SK-N-DZ (cell line): ENCODE measurements around the gene ZBTB45.
"Not testable (repeated sequence)": the region's sequence is repeated elsewhere in the genome, so short reads cannot be mapped to it uniquely, and the experiment has no call there.

Experiments used
- DNase-seq: peaks from one replicate; pipeline ENCODE4 v3.0.0-alpha.2; 2015; ENCODE audit warnings: low spot score
- small RNA-seq, 2 experiments: library from RNA; depleted of rRNA; stranded (forward); fragments of <200 nt; gene quantifications; one replicate each; pipeline ENCODE3, GENCODE V24; 2014

The ZBTB45 gene

DNA sequence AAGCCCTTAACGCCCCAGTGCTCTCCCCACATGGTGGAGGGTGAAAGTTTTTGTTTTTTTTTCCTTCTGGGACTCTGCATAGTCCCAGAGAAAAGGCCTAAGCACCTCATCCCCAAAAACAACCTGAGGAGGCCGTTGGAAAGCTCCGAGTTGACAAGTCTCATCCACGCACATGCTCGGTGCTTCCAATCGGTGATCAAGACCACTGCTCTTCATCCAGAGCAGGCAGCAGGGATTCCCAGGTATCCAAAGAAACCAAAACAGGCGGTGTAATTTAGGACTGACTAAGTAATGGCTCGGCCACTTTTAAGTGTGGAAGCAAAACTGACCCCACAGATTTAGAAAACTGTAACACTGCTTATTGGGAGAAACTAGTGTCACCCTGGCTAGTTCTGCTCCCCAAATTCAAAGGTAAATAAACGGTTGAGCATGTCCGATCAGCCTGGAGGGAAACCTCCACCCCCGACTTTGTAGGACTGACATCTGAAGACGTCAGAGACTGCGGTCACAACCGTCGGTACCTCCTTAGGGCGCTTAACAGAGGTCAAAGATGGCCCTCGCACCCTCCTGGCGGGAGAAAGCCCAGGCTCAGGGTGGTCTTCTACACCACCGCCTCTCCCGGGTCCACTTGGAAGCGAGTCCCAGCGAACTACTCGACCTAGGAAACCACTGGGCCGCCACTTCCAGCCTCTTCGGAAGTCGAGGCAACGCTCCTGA lies 44.5 kb downstream of the ZBTB45 start:
- no peak for DNase-seq

DNA sequence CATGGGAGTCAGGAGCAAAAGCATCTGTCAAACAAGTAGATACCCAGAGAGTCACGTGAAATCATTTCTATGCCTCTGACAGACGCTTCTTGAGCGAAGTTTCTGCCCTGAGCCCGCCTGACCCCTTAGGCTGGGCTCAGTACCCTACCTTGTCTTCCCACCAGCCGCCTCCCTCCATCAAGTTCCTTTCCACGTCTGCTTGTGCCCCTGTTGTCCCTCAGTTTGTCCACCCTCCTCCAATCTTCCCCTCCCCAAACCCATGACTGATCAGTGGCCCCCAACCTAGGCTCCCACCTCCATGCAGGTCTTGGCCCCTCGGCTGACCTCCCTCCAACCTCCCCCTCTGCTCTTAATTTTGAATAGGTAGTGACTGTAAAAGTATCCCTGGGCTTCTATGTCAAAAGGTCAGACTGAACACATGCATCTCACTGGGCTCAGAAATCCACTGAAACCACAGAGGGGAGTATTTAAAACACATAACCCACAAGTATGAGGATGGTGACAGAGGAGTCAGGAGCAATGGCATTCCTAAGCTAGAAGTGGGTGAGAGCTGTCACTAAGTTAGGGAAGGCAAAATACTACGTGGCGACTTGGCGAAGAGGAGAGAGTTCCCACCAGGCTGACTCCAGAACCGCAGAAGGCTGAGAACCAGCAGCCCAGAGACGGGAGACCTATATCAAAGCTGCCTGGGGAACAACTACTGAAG lies 45.2 kb downstream of the ZBTB45 start:
- DNase-seq, result no peak

DNA sequence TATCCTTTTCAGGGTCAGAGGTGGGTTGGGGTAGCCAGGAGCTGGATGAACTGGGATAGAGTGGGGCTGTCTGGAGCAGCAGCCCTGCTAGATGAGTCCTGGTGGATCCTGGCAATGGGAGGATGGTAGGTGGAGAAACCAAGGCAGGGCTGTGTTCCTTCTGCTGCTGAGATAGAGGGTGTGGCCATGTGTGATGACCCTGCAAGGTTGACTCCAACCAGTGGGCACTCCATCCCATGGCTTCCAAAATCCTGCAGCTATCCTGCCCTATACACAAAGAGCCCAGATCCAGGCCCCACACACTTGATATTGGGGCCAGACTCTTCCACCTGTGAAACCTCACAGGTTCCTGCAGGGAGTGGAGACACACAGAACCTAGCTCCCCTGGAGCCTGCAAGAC lies 45.8 kb downstream of the ZBTB45 start:
- no peak for DNase-seq

DNA sequence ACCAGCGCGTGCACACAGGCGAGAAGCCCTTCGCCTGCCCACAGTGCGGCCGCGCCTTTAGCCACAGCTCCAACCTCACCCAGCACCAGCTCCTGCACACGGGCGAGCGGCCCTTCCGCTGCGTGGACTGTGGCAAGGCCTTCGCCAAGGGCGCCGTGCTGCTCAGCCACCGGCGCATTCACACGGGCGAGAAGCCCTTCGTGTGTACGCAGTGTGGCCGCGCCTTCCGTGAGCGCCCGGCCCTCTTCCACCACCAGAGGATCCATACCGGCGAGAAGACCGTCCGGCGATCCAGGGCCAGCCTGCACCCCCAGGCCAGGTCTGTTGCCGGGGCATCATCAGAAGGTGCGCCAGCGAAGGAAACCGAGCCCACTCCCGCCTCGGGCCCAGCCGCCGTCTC lies 47.9 kb downstream of the ZBTB45 start:
- DNase-seq, result no peak

DNA sequence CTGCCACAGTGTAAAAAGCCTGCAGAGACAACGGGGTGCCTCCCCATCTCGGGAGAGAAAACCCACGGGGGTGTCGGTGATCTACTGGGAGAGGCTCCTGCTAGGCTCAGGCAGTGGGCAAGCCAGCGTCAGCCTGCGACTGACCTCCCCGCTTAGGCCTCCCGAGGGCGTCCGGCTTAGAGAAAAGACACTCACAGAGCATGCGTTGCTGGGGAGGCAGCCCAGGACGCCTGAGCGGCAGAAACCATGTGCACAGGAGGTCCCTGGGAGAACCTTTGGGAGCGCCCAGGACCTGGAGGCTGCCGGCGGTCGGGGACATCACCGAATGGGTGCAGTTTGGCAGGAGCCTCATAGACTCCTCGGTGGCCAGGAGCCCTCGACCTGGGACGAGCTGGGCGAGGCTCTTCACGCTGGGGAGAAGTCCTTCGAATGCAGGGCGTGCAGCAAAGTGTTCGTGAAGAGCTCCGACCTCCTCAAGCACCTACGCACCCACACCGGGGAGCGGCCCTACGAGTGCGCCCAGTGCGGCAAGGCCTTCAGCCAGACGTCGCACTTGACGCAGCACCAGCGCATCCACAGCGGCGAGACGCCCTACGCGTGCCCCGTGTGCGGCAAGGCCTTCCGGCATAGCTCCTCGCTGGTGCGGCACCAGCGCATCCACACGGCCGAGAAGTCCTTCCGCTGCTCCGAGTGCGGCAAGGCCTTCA lies 48.6 kb downstream of the ZBTB45 start:
- DNase-seq, result not testable (repeated sequence)

DNA sequence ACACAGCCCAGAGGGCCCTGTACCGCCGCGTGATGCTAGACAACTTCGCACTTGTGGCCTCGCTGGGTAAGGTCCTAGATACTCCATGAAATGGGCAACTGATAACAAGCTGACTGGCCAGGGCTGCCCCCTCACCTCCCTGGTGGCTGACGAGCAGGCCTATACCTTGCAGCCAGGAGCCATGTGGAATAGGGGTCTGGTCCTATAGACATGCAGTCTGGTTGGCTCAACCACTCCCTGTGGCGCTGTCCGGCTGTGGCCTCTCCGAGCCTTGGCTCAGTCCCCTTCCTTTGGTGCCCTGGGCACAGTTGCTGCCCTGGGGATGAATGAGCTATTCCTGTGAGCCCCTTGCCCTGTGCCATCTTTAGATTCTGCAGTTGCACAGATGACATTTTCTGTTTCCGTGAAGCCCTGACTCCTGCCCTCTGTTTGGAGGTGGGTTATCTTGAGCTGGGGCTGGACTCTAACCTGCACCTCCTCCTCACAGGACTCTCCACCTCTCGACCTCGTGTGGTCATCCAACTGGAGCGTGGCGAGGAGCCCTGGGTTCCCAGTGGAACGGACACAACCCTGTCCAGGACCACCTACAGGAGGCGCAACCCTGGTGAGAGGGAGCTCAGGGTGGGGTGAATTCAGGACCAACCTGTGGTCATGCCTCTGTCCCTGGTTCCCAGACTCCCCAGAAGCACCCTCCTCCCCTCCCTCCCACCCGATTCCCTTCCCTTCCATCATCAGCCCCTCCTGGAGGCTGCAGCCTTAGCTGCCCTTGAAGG lies 50.2 kb downstream of the ZBTB45 start:
- DNase-seq, result no peak

DNA sequence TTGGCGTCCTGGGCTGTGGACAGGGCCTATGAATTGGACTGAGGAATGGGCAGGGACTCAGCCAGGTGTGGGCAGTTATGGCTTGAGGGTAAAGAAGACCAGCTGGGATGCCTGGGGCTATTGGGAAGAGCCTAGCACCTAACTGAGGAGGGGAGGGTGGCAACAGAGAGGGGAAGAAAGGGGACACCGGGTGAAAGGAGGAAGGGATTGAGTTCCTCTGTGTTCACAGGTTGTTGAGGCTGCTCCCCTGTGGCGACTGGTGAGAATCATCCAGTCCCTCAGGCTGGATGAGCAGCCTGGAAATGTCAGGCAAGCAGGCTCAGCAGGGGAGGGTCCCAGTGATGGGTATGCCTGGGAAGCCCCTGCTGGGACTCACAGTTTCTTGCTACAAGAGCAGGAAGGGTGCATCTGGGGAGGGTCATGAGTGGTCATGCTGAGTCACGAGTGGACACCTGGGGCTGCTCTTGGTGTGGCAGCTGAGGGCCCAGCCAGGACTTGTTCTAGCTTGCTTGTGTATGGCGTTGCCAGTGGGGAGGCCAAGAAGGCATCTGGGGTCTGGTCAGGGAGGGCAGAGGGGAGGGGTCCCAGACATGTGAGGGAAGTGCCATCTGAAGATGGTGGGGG lies 51.3 kb downstream of the ZBTB45 start:
- DNase-seq, result no peak

DNA sequence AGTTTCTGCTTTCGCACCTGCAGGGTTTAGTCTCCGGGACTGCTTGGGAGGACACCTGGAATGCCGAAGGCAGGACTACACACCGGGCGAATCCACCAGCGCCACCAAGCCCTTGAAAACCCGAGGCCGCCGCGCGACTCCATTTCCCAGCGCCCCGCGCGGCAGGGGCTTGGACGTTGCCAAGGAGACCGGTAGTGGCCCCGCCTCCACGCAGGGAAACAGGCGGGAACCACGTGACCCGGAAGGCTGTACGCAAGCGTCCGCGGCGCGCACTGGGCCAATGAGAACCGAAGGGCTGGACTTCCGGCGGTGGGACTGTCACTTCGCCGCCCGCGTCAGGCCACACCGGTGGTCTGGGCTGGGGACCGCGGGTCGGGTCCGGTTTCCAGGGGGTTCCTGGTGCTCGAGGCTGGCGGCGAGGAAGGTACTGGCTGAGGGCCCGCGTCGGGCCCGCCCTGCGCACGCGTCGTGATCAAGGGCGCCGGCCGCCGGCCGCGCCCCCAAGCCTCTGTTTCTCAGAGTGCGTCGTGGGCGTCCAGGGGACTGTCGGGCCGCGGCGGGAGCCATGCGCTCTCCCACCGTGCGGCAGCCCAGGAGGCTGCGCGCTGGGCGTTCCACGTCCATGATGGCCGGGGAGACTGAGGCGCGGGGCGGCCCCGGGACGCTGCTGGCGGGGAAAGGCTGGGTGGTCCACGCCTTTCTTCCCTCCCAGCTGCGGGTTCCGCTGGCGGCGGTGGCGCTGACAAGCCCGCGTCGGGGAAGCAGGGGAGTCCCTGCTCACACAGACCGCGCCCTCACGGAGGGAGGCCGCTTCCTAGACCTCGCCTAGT lies 52.6 kb downstream of the ZBTB45 start, which contains the start of gene ZNF324:
TSS of gene ZNF324 (plus strand) at position 321 of the 830 bp plus-strand sequence. CDS start 2,106 bp downstream, outside the sequence.
- DNase-seq, result peak; percentile 91

DNA sequence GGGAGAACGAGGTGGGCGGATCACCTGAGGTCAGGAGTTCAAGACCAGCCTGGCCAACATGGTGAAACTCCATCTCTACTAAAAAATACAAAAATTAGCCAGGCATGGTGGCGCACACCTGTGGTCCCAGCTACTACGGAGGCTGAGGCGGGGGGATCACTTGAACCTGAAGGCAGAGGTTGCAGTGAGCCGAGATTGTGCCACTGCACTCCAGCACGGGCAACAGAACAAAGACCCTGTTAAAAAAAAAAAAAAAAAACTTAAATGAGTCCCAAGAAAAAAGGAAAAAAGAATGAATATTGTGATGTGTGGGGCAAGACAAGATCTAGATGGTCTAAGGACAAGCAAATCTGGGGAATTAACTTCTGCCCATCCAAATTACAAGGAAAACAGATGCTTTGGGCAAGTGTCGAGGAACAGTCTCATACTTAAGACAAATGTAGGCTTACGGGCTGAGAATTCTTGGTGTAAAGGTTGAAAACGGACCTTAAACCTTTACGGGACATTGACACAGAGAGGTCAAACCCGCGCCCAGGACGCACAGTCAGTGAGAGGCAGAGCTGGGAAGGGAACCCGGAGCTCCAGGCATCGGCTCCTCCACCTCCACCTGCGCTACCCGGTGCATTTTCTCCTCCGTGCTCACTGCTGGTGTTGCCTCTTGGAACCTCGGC lies 53.4 kb downstream of the ZBTB45 start:
- DNase-seq, result no peak

Small RNA genes within 50 kb of the gene (small RNA-seq; reads per million reads assigned to genes)
- 0.08 to 0.31 reads per million in 2 experiments for gene MIR6807
- 0 reads per million in 2 experiments for gene RN7SL525P
- gene RN7SL693P, result 0 reads per million in 2 experiments
- 0 reads per million in 2 experiments for gene RNU6-1337P
